ENCODE measurements around the gene CRTC3.

DNA sequence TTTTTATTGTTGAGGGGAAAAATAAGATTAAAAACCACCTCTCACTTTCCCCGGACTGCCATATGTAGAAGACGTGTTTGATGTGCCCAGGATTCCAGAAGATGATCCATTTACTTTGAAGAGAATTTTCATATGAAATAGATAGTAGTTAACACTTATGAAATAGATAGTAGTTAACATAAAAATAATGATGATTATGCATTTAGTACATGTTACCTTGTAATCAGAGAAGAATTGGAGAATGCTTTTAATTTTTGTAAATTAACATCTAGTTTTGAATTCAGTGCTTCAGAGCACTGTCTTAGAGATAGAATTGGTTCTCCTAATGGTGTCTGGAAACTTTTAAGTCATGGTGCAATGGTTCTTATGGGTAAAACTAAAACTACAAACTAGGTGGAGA, 46.1 kb upstream of the CRTC3 start:
- TF ChIP-seq, protein P1, sequence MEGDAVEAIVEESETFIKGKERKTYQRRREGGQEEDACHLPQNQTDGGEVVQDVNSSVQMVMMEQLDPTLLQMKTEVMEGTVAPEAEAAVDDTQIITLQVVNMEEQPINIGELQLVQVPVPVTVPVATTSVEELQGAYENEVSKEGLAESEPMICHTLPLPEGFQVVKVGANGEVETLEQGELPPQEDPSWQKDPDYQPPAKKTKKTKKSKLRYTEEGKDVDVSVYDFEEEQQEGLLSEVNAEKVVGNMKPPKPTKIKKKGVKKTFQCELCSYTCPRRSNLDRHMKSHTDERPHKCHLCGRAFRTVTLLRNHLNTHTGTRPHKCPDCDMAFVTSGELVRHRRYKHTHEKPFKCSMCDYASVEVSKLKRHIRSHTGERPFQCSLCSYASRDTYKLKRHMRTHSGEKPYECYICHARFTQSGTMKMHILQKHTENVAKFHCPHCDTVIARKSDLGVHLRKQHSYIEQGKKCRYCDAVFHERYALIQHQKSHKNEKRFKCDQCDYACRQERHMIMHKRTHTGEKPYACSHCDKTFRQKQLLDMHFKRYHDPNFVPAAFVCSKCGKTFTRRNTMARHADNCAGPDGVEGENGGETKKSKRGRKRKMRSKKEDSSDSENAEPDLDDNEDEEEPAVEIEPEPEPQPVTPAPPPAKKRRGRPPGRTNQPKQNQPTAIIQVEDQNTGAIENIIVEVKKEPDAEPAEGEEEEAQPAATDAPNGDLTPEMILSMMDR (IDR thresholded peaks at IDR 0.05): no peak
- no peak for TF ChIP-seq POLR2A (IDR thresholded peaks at IDR 0.05)
